Ramos (cell line): ENCODE results near the gene CLRN2.

Experiments
- in situ Hi-C: fragments of 300-500 bp; cut with MboI; formaldehyde crosslinking; loops from one replicate; pipeline ENCODE4 v1.14.3; 2022; ENCODE audit warnings: low sequenced_read_pairs; ENCODE audit not compliant: unreplicated experiment

Gene CLRN2

DNA sequence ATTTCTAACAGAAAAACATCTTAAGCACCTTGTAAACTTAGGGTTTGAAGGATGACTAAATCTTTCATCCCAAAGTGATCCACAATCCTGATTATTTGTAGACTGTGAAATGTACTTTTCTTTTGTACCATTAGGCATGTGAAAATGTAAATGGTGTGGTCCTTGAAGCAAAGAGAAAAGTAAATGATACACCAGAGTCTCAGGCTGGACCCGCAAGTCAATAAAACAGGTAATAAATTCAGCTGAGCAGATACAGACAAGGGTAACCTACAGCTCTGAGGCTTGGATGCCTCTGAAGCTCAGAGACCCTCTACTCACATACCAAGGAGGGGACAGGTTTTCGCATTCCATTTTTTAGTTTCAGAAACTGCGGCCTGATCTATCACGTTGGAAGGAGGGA, 59.2 kb downstream of the CLRN2 start:
- in situ Hi-C loops: loop anchor here (10.0 to 25.0 kb wide), 2 partner anchors 241 to 438 kb away; partner anchors contain the start of genes DCAF16, LCORL and NCAPG

DNA sequence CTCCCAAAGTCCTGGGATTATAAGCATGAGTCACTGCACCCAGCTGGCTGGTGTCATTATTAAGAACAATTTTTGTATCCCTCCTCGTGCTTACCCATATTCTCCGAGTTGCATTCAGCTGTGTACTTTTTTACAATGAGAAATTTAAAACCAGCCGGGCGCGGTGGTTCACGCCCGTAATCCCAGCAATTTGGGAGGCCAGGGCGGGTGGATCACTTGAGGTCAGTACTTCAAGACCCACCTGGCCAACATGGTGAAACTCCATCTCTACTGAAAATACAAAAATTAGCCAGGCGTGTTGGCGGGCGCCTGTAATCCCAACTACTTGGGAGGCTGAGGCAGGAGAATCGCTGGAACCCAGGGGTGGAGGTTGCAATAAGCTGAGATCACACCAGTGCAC, 60.2 kb downstream of the CLRN2 start:
- in situ Hi-C loops: loop anchor here (10.0 kb wide), 1 partner anchor 240 kb away; the partner anchor contains the start of genes DCAF16 and NCAPG
